ENCODE measurements around the gene IQSEC3. TPM values are rescaled to one million over a fixed set of nuclear protein-coding genes. Genes with fewer than 3 reads are reported as not detected.

Gene IQSEC3
- total RNA-seq, 1 experiment from 2014 or later, result not detected

DNA sequence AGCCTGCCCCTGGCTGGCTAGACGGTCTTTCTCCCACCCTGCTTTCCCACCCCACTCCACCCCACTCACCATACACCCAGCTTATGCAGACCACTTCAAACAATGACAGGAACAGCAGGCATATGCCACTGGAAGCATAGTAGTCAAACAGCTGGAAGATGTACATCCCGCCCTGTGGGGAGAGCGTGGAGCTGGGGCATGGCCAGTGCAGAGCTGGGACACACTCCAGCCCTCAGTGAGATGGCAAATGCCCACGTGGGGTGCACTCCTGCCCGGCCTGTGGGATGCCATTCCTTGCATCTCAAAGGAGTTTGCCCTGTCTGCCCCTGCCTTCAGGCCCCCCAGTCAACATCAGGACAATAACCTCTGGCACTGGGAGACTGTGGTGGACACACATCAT is 128.6 kb downstream of the IQSEC3 start:
- ChIA-PET CTCF (no interaction called here), POLR2A (ENCODE audit: low non-redundant PET) (no interaction called here)
- no peak overlapping the region for H3K27ac ChIP-seq (ENCODE audit: low read depth, low read length, poor library complexity, severe bottlenecking)
- no peak overlapping the region for H3K4me3 ChIP-seq (ENCODE audit: low read depth, low read length, poor library complexity, severe bottlenecking)
- H3K9me3 ChIP-seq (ENCODE audit: low read depth, low read length, poor library complexity, severe bottlenecking), result no peaks in the 10 kb centered on the region
- no peaks in the 10 kb centered on the region for H3K27me3 ChIP-seq (replicated peaks; ENCODE audit: insufficient read depth, low read depth, low read length, poor library complexity)
- TF ChIP-seq, protein P1, sequence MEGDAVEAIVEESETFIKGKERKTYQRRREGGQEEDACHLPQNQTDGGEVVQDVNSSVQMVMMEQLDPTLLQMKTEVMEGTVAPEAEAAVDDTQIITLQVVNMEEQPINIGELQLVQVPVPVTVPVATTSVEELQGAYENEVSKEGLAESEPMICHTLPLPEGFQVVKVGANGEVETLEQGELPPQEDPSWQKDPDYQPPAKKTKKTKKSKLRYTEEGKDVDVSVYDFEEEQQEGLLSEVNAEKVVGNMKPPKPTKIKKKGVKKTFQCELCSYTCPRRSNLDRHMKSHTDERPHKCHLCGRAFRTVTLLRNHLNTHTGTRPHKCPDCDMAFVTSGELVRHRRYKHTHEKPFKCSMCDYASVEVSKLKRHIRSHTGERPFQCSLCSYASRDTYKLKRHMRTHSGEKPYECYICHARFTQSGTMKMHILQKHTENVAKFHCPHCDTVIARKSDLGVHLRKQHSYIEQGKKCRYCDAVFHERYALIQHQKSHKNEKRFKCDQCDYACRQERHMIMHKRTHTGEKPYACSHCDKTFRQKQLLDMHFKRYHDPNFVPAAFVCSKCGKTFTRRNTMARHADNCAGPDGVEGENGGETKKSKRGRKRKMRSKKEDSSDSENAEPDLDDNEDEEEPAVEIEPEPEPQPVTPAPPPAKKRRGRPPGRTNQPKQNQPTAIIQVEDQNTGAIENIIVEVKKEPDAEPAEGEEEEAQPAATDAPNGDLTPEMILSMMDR (conservative IDR thresholded peaks at IDR 0.05; ENCODE audit: low read depth, low read length), result no peak
- no peak for TF ChIP-seq EZH2 (IDR thresholded peaks at IDR 0.05; ENCODE audit: borderline replicate concordance, low read depth, low read length, poor library complexity, severe bottlenecking)
- H3K36me3 ChIP-seq (ENCODE audit: insufficient read depth, low read length, poor library complexity, severe bottlenecking), result no peaks in the 10 kb centered on the region
- intact Hi-C loops (cut with micrococcal nuclease; ENCODE audit: unreplicated experiment), result no loop called here
- H3K4me1 ChIP-seq (ENCODE audit: insufficient read depth, low read length, poor library complexity, severe bottlenecking), result no peaks in the 10 kb centered on the region
- BruUV-seq (replicated peaks), result no TSS peak
- DNase-seq (ENCODE audit: low spot score), result no peak

DNA sequence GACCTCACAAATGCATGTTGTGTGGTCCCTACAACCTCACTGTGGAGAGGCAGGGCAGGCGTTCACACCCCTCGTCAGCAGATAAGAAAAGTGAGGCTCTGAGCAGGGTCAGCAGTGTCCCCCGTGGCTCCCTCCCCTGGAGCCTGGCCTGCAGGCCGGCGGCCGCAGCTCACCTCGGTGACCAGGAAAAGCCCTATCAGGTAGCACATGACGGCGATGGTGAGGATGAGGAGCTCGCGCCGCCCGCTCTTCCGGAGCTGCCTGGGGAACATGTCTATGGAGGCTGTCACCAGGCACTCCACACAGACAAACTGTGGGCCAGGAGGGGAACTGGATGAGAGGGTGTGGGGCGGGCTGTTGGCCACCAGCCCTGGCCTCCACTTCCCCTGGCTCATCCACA is 129.4 kb downstream of the IQSEC3 start:
- Histone ChIP-seq H3K4me1 (ENCODE audit: insufficient read depth, low read length, poor library complexity, severe bottlenecking) (no peaks in the 10 kb centered on the region), H3K4me3 (ENCODE audit: low read depth, low read length, poor library complexity, severe bottlenecking) (no peak overlapping the region), H3K27me3 (replicated peaks; ENCODE audit: insufficient read depth, low read depth, low read length, poor library complexity) (peaks cover 2% of the 10 kb centered on the region), H3K9me3 (ENCODE audit: low read depth, low read length, poor library complexity, severe bottlenecking) (no peaks in the 10 kb centered on the region), H3K36me3 (ENCODE audit: insufficient read depth, low read length, poor library complexity, severe bottlenecking) (no peaks in the 10 kb centered on the region), H3K27ac (ENCODE audit: low read depth, low read length, poor library complexity, severe bottlenecking) (no peak overlapping the region)
- BruUV-seq (replicated peaks), result no TSS peak
- POLR2A ChIA-PET (ENCODE audit: low non-redundant PET), result no interaction called here
- no peak for DNase-seq (ENCODE audit: low spot score)
- CTCF ChIA-PET, result no interaction called here
- intact Hi-C loops (cut with micrococcal nuclease; ENCODE audit: unreplicated experiment), result no loop called here
- TF ChIP-seq EZH2 (IDR thresholded peaks at IDR 0.05; ENCODE audit: borderline replicate concordance, low read depth, low read length, poor library complexity, severe bottlenecking), result no peak
- TF ChIP-seq, protein P1 (conservative IDR thresholded peaks at IDR 0.05; ENCODE audit: low read depth, low read length), result no peak

DNA sequence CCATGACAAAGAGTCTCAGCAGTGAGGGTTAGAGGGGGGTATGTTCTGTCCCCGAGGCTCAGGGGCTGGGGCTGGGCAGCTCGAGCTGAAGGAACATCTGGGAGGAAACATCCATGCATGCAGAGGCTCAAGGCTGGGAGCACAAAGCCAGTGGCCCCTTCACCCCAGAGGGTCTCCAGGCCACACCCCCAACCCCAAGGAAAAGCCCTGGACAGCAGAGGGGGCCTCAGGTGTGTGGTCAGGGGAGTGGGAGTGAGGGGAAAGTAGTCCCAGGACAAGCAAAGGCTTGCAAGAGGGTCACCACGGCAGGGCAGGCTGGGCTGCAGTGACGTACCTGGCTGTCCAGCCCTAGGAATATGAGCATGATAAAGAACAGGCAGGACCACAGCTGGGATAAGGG is 129.9 kb downstream of the IQSEC3 start:
- CTCF ChIA-PET, result no interaction called here
- POLR2A ChIA-PET (ENCODE audit: low non-redundant PET), result no interaction called here
- DNase-seq (ENCODE audit: low spot score), result no peak

More for the DNA sequence above, 129.9 kb downstream of the IQSEC3 start:
- Histone ChIP-seq H3K27ac (ENCODE audit: low read depth, low read length, poor library complexity, severe bottlenecking) (no peak overlapping the region), H3K9me3 (ENCODE audit: low read depth, low read length, poor library complexity, severe bottlenecking) (no peaks in the 10 kb centered on the region), H3K27me3 (replicated peaks; ENCODE audit: insufficient read depth, low read depth, low read length, poor library complexity) (peaks cover 5% of the 10 kb centered on the region), H3K36me3 (ENCODE audit: insufficient read depth, low read length, poor library complexity, severe bottlenecking) (no peaks in the 10 kb centered on the region), H3K4me3 (ENCODE audit: low read depth, low read length, poor library complexity, severe bottlenecking) (no peak overlapping the region), H3K4me1 (ENCODE audit: insufficient read depth, low read length, poor library complexity, severe bottlenecking) (no peaks in the 10 kb centered on the region)
- intact Hi-C loops (cut with micrococcal nuclease; ENCODE audit: unreplicated experiment), result no loop called here
- TF ChIP-seq EZH2 (IDR thresholded peaks at IDR 0.05; ENCODE audit: borderline replicate concordance, low read depth, low read length, poor library complexity, severe bottlenecking), result no peak
- TF ChIP-seq, protein P1 (conservative IDR thresholded peaks at IDR 0.05; ENCODE audit: low read depth, low read length), result no peak
- BruUV-seq (replicated peaks), result no TSS peak

Data from A673 (cell line).